COLO829 (cell line): ENCODE results near the gene CLTB.

Experiments
- DNase-seq: peaks from one replicate; pipeline ENCODE4 v3.0.0; 2012; ENCODE audit warnings: low spot score

Gene CLTB

GRCh38 chr5:176382721-176383120 is 33.6 kb downstream of the CLTB start:
- DNase-seq, result no peak

- DNase-seq, result no peak
These were observed 34.4 kb downstream of the CLTB start for GRCh38 chr5:176381979-176382378.

GRCh38 chr5:176381423-176381822 is 34.9 kb downstream of the CLTB start:
- no peak for DNase-seq

GRCh38 chr5:176379881-176380280 is 36.5 kb downstream of the CLTB start:
- DNase-seq, result no peak

GRCh38 chr5:176373100-176373818 is 43.1 kb downstream of the CLTB start:
- no peak for DNase-seq

- DNase-seq, result no peak
These were observed 44.5 kb downstream of the CLTB start for GRCh38 chr5:176371621-176372539.

- DNase-seq, result no peak
These were observed 46.2 kb downstream of the CLTB start for GRCh38 chr5:176369934-176370711.

GRCh38 chr5:176368726-176369125 is 47.6 kb downstream of the CLTB start:
- DNase-seq, result no peak

GRCh38 chr5:176366232-176366894 is 50.0 kb downstream of the CLTB start:
- DNase-seq, result no peak

- no peak for DNase-seq
These were observed 50.7 kb downstream of the CLTB start, which contains the start of gene ARL10 for GRCh38 chr5:176365351-176366231. Gene ARL10 (plus strand): TSS chr5:176365487. CDS start chr5:176365564, 77 bp downstream.

GRCh38 chr5:176364765-176365350 is 51.5 kb downstream of the CLTB start:
- no peak for DNase-seq

- no peak for DNase-seq
These were observed 54.2 kb downstream of the CLTB start for GRCh38 chr5:176362233-176362490.

GRCh38 chr5:176361437-176362232 is 54.7 kb downstream of the CLTB start, which contains the start of gene KIAA1191:
Gene KIAA1191 (minus strand): TSS chr5:176361764. CDS start chr5:176359508, 2,256 bp downstream.
- DNase-seq, result peak; percentile 55

GRCh38 chr5:176360894-176361436 is 55.4 kb downstream of the CLTB start:
- DNase-seq, result no peak

GRCh38 chr5:176359658-176360057 is 56.7 kb downstream of the CLTB start:
- DNase-seq, result no peak

GRCh38 chr5:176356179-176356566 is 60.2 kb downstream of the CLTB start:
- no peak for DNase-seq

GRCh38 chr5:176355400-176356178 is 60.8 kb downstream of the CLTB start:
- DNase-seq, result no peak

GRCh38 chr5:176353533-176353932 is 62.8 kb downstream of the CLTB start:
- DNase-seq, result no peak
